OCI-LY7 (cell line): ENCODE data around the gene USP15. TPM values are rescaled to one million over a fixed set of nuclear protein-coding genes. Genes with fewer than 3 reads are reported as not detected.
A peak's percentile ranks its signal among the peaks of the same experiment; 100 is the strongest.

Source experiments
- BruUV-seq: library from RNA; stranded (reverse); fragments of 400-500 nt; replicated peaks from 2 replicates; lab custom pipeline; 2021; lab: Mats Ljungman, UMichigan
- CTCF ChIA-PET: fragments of 300-600 bp; sonication (Branson Sonifier 250); formaldehyde crosslinking; loops from one replicate; lab custom pipeline; 2022; ENCODE audit warnings: antibody characterized with exemption; ENCODE audit not compliant: unreplicated experiment; lab: Charles Lee
- POLR2A ChIA-PET: fragments of 300-600 bp; sonication (Branson Sonifier 250); formaldehyde crosslinking; loops from one replicate; lab custom pipeline; 2022; ENCODE audit warnings: antibody characterized with exemption; lab: Charles Lee
- DNase-seq: peaks from one replicate; pipeline ENCODE4 v3.0.0-alpha.2; 2015; ENCODE audit warnings: low spot score
- H2AFZ ChIP-seq: fragments of 200-600 bp; sonication (generic), shearing (Covaris generic); 2 replicates; pipeline ENCODE4 v1.6.1; 2014; ENCODE audit warnings: mild to moderate bottlenecking, antibody characterized with exemption, low read length, moderate library complexity
- H3K27ac ChIP-seq: fragments of 200-600 bp; sonication (generic); 2 replicates; pipeline ENCODE4 v1.5.1; 2014; ENCODE audit warnings: mixed run types, low read depth, mild to moderate bottlenecking, moderate library complexity, low read length, inconsistent platforms; ENCODE audit not compliant: poor library complexity, severe bottlenecking
- H3K36me3 ChIP-seq: fragments of 200-600 bp; sonication (generic); 2 replicates; pipeline ENCODE4 v1.6.1; 2014; ENCODE audit warnings: mild to moderate bottlenecking, antibody characterized with exemption, low read length, moderate library complexity, mixed read lengths; ENCODE audit not compliant: insufficient read depth
- H3K4me1 ChIP-seq: fragments of 200-600 bp; sonication (generic); 2 replicates; pipeline ENCODE4 v1.5.1; 2014; ENCODE audit warnings: mild to moderate bottlenecking, low read length; ENCODE audit not compliant: insufficient read depth, poor library complexity, severe bottlenecking
- H3K4me2 ChIP-seq: fragments of 200-600 bp; sonication (generic); 2 replicates; pipeline ENCODE4 v1.6.1; 2014; ENCODE audit warnings: mild to moderate bottlenecking, low read length
- H3K4me3 ChIP-seq: fragments of 200-600 bp; sonication (generic); 2 replicates; pipeline ENCODE4 v1.5.1; 2014; ENCODE audit warnings: mild to moderate bottlenecking, low read depth, low read length; ENCODE audit not compliant: poor library complexity, severe bottlenecking
- H3K79me2 ChIP-seq: fragments of 200-600 bp; sonication (generic); 2 replicates; pipeline ENCODE4 v1.6.1; 2016; ENCODE audit warnings: low read depth, mild to moderate bottlenecking, low read length, moderate library complexity, mixed read lengths; ENCODE audit not compliant: insufficient read depth
- H3K9me2 ChIP-seq: fragments of 200-600 bp; sonication (generic); 2 replicates; pipeline ENCODE4 v1.6.1; 2016; ENCODE audit warnings: mild to moderate bottlenecking, low read length, mixed read lengths; ENCODE audit not compliant: insufficient read depth
- H3K9me3 ChIP-seq: fragments of 200-600 bp; sonication (generic); 2 replicates; pipeline ENCODE4 v1.6.1; 2014; ENCODE audit warnings: mild to moderate bottlenecking, mixed run types, low read length, mixed read lengths
- H4K20me1 ChIP-seq: fragments of 200-600 bp; sonication (generic); 2 replicates; pipeline ENCODE4 v1.6.1; 2014; ENCODE audit warnings: mild to moderate bottlenecking, antibody characterized with exemption, low read length, moderate library complexity, mixed read lengths; ENCODE audit not compliant: insufficient read depth
- CTCF ChIP-seq: fragments of 200-600 bp; sonication (generic); conservative IDR thresholded peaks from 2 replicates; pipeline ENCODE4 v1.5.1; 2014; ENCODE audit warnings: mild to moderate bottlenecking, antibody characterized with exemption, low read length, moderate library complexity, mixed read lengths
- EZH2phosphoT487 ChIP-seq: fragments of 200-600 bp; sonication (generic); IDR thresholded peaks from 2 replicates; pipeline ENCODE4 v1.6.1; 2018; ENCODE audit warnings: low read depth, borderline replicate concordance, mild to moderate bottlenecking, mixed run types, antibody characterized with exemption, low read length, moderate library complexity, mixed read lengths
- intact Hi-C: fragments of 100-400 bp; cut with micrococcal nuclease; formaldehyde crosslinking; loops from one replicate; pipeline ENCODE4 v1.10.0; 2022; ENCODE audit not compliant: unreplicated experiment
- total RNA-seq, 2 experiments: library from RNA; depleted of rRNA in 1 of 2; stranded (reverse); fragments of >200 nt in 1 of 2; shearing (Covaris generic) in 1 of 2; gene quantifications; 2 replicates each; pipeline ENCODE4 v1.2.3, GENCODE V29; 2014 to 2022

The USP15 gene
- total RNA-seq, 2 experiments from 2014 or later: 43.3 to 62.8 TPM

DNA sequence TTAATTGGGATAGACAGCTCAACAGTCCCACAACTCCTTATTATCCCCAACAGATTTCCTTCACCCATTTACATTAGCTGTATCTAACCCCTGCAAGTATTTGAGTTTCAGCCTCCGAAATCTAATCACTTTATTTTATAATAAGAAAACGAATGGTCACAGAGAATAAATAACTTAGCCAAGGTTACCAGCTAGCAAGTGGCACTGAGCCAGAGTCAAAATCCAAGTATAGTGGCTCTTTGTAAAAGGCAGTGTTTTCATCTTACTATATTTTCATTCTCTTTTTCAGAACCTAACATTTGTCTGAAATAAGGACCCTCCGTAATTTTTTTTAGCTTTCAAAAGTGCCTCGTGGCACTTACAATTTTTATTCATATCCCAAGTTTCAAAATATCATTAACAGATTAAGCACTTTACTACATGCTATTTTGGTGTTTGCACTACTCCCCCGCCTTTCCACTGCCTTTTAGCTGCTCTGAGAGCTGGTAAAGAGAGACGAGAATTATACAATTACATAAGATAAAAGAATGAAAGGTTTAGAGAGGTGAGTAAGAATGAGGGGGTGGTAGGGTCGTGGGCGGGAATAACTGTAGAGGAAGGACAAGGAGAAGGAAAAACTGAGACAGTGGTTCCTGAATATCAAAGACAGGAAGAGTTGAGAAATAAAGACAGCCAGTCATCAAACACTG, 3.7 kb upstream of the USP15 start:
- Histone ChIP-seq H4K20me1 (peaks cover 6% of the 10 kb centered on the region), H3K4me3 (no peak overlapping the region), H3K36me3 (no peaks in the 10 kb centered on the region), H3K4me2 (no peak overlapping the region), H3K79me2 (peaks cover 7% of the 10 kb centered on the region), H2AFZ (no peak overlapping the region), H3K9me3 (no peaks in the 10 kb centered on the region), H3K27ac (no peak overlapping the region), H3K9me2 (no peaks in the 10 kb centered on the region), H3K4me1 (peaks cover 10% of the 10 kb centered on the region)
- DNase-seq: no peak
- ChIA-PET CTCF (no interaction called here), POLR2A (no interaction called here)
- intact Hi-C loops: loop anchor here (5.0 kb wide), 1 partner anchor 541 kb away; no protein-coding TSS in a partner anchor
- TF ChIP-seq CTCF (no peak), EZH2phosphoT487 (no peak)
- no TSS peak for BruUV-seq

- intact Hi-C loops: loop anchor here (5.0 kb wide), 1 partner anchor 539 kb away; no protein-coding TSS in a partner anchor
- no TSS peak for BruUV-seq
Measured at GRCh38 chr12:62258231-62258630, 2.0 kb upstream of the USP15 start.

More at GRCh38 chr12:62258231-62258630, 2.0 kb upstream of the USP15 start:
- DNase-seq: no peak
- no peak overlapping the region for H3K27ac ChIP-seq
- TF ChIP-seq EZH2phosphoT487: no peak
- TF ChIP-seq CTCF: no peak
- H3K4me2 ChIP-seq: peak overlapping the region; percentile 86
- peaks cover 26% of the 10 kb centered on the region for H3K4me1 ChIP-seq
- H3K9me2 ChIP-seq: no peaks in the 10 kb centered on the region
- H4K20me1 ChIP-seq: peaks cover 22% of the 10 kb centered on the region
- peak overlapping the region; percentile 87; the same call in 1 of the 2 replicates for H2AFZ ChIP-seq
- ChIA-PET CTCF (no interaction called here), POLR2A (interaction anchor here (0.7 to 1.2 kb wide), 3 partner anchors 8 to 735 kb away, joined by 3 to 4 read pairs (median 4); no protein-coding TSS in a partner anchor)
- H3K79me2 ChIP-seq: peaks cover 24% of the 10 kb centered on the region
- no peaks in the 10 kb centered on the region for H3K36me3 ChIP-seq
- H3K4me3 ChIP-seq: no peak overlapping the region
- H3K9me3 ChIP-seq: no peaks in the 10 kb centered on the region
